ENCODE data around the gene RPL41. TPM values are rescaled to one million over a fixed set of nuclear protein-coding genes. Genes with fewer than 3 reads are reported as not detected.
A peak's percentile ranks its signal among the peaks of the same experiment; 100 is the strongest.

Gene RPL41
- total RNA-seq, 2 experiments from 2014 or later = 3,940 to 4,815 TPM

GRCh38 chr12:56158926-56159461 lies 42.6 kb downstream of the RPL41 start:
- Mint-ChIP-seq H3K36me3 (ENCODE audit: low read depth) (peaks cover 67% of the 10 kb centered on the region), H3K27ac (peak overlapping the region; percentile 93), H3K27me3 (no peaks in the 10 kb centered on the region), H3K9me3 (no peaks in the 10 kb centered on the region), H3K4me3 (peak overlapping the region; percentile 90), H3K4me1 (peaks cover 58% of the 10 kb centered on the region)
- CTCF ChIA-PET = interaction anchor here (0.5 to 10.3 kb wide), 5 partner anchors 30 to 42 kb away, joined by 3 to 80 read pairs (median 4); partner anchors contain the start of genes ESYT1, RPL41, SMARCC2 and ZC3H10
- POLR2A ChIA-PET = interaction anchor here (0.9 to 1.8 kb wide), 3 partner anchors 21 to 39 kb away, joined by 3 to 8 read pairs (median 5); partner anchors contain the start of gene ESYT1
- DNase-seq = peak; percentile 40

DNA sequence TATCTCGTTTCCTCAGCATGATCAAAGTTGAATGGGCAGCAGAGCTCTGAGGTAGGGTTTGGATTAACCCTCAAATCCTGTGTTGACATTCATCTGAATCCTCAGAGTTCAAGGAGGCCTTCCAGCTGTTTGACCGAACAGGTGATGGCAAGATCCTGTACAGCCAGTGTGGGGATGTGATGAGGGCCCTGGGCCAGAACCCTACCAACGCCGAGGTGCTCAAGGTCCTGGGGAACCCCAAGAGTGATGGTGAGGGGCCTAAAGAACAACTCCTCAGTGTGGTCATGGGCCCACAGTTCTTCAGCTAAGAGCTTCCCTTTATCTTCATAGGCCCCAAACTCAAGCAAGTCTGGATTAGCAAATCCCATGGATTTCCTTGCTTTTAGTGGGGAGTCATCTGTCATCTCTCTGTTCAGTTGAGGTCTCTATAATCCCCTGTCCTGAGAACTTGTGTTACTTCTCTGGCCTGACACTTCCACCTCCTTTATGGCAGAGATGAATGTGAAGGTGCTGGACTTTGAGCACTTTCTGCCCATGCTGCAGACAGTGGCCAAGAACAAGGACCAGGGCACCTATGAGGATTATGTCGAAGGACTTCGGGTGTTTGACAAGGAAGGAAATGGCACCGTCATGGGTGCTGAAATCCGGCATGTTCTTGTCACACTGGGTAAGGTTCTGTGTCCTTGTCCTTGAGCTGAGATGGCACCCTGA lies 43.2 kb downstream of the RPL41 start:
- Mint-ChIP-seq H3K36me3 (ENCODE audit: low read depth) (peaks cover 73% of the 10 kb centered on the region), H3K27ac (peak overlapping the region; percentile 93), H3K4me1 (peaks cover 57% of the 10 kb centered on the region), H3K27me3 (no peaks in the 10 kb centered on the region), H3K4me3 (peak overlapping the region; percentile 90), H3K9me3 (no peaks in the 10 kb centered on the region)
- POLR2A ChIA-PET = interaction anchor here (0.5 to 1.8 kb wide), 4 partner anchors 21 to 119 kb away, joined by 3 to 8 read pairs (median 4); partner anchors contain the start of genes ESYT1 and ZC3H10
- peak; percentile 25 for DNase-seq
- CTCF ChIA-PET = interaction anchor here (0.5 to 10.3 kb wide), 6 partner anchors 15 to 43 kb away, joined by 3 to 80 read pairs (median 4); partner anchors contain the start of genes ESYT1, RPL41, SMARCC2 and ZC3H10

DNA sequence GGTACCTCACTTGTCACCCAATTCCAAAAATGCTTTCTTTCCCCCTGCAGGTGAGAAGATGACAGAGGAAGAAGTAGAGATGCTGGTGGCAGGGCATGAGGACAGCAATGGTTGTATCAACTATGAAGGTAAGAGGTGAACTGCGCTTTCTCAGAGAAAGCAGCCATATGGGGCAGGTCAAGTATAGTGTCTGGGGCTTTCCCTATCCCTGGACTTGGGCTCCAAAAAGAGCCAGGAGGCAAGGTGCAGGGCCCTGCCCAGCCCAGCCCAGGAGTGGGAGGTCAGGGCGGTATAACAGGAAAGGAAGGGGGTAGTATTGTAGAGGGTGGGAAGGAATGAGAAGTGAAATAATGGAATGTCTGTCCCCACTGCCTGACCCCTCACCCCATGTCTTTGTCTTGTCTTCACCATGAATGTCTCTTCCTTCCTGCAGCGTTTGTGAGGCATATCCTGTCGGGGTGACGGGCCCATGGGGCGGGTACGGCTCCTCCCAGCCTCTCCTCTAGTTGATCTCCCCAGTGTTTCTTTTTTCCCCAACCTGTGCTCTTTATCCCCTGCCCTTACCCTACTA lies 43.8 kb downstream of the RPL41 start:
- H3K4me3 Mint-ChIP-seq = peak overlapping the region; percentile 90
- CTCF ChIA-PET = interaction anchor here (0.8 to 10.3 kb wide), 5 partner anchors 15 to 36 kb away, joined by 3 to 80 read pairs (median 5); partner anchors contain the start of gene SMARCC2
- H3K27ac Mint-ChIP-seq = peak overlapping the region; percentile 93
- H3K9me3 Mint-ChIP-seq = no peaks in the 10 kb centered on the region
- DNase-seq = peak; percentile 80
- H3K36me3 Mint-ChIP-seq (ENCODE audit: low read depth) = peaks cover 70% of the 10 kb centered on the region
- H3K27me3 Mint-ChIP-seq = no peaks in the 10 kb centered on the region
- POLR2A ChIA-PET = interaction anchor here (0.5 to 1.1 kb wide), 3 partner anchors 42 to 1677 kb away, joined by 4 to 5 read pairs (median 4); partner anchors contain the start of gene ZC3H10
- peaks cover 51% of the 10 kb centered on the region for H3K4me1 Mint-ChIP-seq

GRCh38 chr12:56160894-56161689 lies 44.7 kb downstream of the RPL41 start:
- ChIA-PET POLR2A (interaction anchor here (0.8 kb wide), 1 partner anchor 1676 kb away, joined by 4 read pairs; no protein-coding TSS in a partner anchor), CTCF (interaction anchor here (1.0 to 10.3 kb wide), 9 partner anchors 10 to 43 kb away, joined by 3 to 80 read pairs (median 6); partner anchors contain the start of genes MYL6B, SMARCC2 and ZC3H10)
- Mint-ChIP-seq H3K4me1 (peaks cover 45% of the 10 kb centered on the region), H3K27ac (peak overlapping the region; percentile 85), H3K9me3 (no peaks in the 10 kb centered on the region), H3K4me3 (peak overlapping the region; percentile 90), H3K27me3 (no peaks in the 10 kb centered on the region), H3K36me3 (ENCODE audit: low read depth) (peaks cover 70% of the 10 kb centered on the region)
- no peak for DNase-seq

- Mint-ChIP-seq H3K4me1 (peaks cover 45% of the 10 kb centered on the region), H3K36me3 (ENCODE audit: low read depth) (peaks cover 70% of the 10 kb centered on the region), H3K27me3 (no peaks in the 10 kb centered on the region), H3K27ac (peak overlapping the region; percentile 85), H3K9me3 (no peaks in the 10 kb centered on the region), H3K4me3 (peak overlapping the region; percentile 90)
- ChIA-PET CTCF (interaction anchor here (0.8 to 10.3 kb wide), 12 partner anchors 10 to 200 kb away, joined by 3 to 80 read pairs (median 6); partner anchors contain the start of genes ESYT1, MYL6B, RNF41 and SMARCC2), POLR2A (no interaction called here)
- no peak for DNase-seq
Measured at GRCh38 chr12:56161690-56162351, 45.4 kb downstream of the RPL41 start.

DNA sequence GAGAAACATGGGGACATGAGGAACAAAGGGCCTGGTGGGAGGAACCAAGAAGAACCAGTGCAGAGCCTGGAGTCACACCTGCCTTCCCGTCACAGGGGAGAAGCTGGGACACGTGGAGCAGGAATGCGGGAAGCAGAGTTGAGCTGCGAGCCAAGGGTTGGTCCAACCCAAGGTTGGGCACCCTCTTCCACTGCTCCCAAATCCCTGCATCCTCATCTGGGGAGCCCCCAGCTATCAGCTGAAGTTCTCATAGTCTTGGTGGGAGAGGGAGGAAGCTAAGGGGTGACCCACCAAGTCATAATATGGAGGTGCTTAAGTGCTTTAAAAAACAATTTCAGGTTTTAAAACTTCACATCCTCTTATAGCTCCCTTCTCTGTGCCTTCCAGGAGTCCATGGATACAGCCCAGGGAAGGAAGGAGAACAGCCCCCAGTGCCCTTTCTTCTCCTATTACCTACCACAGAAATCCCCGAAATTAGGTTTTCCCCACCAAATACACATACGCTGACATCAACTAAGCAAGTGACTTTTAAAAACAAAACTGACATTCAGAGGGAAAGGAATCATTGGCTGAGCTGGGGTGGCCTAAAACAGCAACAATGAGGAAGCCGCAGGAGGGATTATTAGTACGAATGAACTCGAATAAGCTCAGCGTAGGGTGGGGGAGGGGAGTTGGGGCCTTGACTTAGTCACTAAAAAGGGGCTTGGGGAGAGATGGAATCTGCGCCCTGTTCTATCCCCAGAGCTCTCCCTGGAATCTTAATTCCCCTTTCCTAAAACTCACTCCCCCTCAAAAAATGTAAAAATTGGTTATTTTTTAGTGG lies 46.2 kb downstream of the RPL41 start:
- Mint-ChIP-seq H3K9me3 (no peaks in the 10 kb centered on the region), H3K27me3 (no peaks in the 10 kb centered on the region), H3K4me1 (peaks cover 37% of the 10 kb centered on the region), H3K4me3 (no peak overlapping the region), H3K27ac (peak overlapping the region; percentile 73), H3K36me3 (ENCODE audit: low read depth) (peaks cover 70% of the 10 kb centered on the region)
- ChIA-PET CTCF (interaction anchor here (0.6 to 10.3 kb wide), 14 partner anchors 8 to 231 kb away, joined by 3 to 80 read pairs (median 4); partner anchors contain the start of genes ANKRD52, ESYT1, MYL6B and RNF41), POLR2A (interaction anchor here (0.6 kb wide), 1 partner anchor 482 kb away, joined by 3 read pairs; no protein-coding TSS in a partner anchor)
- no peak for DNase-seq

DNA sequence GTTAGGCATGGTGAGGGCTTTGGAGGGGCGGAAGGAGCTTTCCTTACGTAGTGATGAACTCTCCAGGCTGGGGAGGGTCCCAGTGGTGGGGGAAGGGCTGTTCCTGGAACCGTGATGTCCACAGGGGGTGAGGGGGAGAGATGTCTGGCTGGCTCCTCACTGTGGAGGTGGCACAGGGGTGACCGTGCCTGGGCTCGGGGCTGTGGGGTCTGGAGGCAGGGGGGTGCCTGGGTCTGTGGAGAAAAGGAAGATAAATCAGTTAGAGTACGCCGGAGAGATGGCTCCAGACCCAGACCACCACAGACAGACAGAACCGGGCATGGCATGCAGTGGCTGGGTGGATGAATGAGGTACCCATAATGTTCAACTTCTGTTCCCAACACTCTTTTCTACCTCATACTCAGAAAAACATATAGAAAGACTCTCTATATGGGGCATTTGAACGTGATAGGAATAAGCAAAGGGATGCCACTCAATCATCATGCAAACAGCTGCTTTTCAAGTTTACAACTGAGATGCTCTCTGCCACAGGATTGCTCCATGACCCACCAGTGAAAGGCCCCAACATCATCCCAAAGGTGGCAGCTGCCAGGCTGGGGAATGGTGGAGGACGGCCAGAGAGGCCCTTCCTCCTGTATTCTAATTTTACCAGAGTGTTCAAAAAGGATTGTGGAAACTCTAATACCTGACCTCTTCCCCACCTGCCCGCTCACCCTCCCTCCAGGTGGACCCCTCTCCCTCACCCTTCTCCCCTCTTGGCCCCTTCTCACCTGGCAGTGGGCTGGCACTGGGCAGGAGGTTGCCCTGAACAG lies 47.3 kb downstream of the RPL41 start:
- Mint-ChIP-seq H3K9me3 (no peaks in the 10 kb centered on the region), H3K27me3 (no peaks in the 10 kb centered on the region), H3K36me3 (ENCODE audit: low read depth) (peaks cover 69% of the 10 kb centered on the region)

DNA sequence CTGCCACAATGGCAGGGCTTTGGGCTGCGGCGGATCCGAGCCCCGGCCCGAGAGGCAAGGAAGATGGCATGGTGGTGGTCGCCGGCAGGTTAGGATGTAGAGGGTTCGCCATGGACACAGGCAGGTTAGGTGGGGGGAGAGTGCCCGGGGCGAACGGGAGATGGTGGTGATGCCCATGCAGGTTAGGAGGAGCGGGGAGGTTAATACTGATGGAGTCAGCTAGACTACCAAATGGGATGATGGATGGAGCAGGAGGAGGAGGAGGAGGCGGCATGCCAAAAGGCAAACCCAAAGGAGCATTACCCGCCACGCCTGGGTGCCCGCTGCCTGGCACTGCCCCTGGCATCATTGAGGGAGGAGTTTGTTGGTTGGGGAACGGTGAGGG lies 47.9 kb downstream of the RPL41 start:
- Mint-ChIP-seq H3K4me1 (peaks cover 33% of the 10 kb centered on the region), H3K4me3 (no peak overlapping the region), H3K27ac (no peak overlapping the region), H3K27me3 (no peaks in the 10 kb centered on the region), H3K36me3 (ENCODE audit: low read depth) (peaks cover 66% of the 10 kb centered on the region), H3K9me3 (no peaks in the 10 kb centered on the region)
- POLR2A ChIA-PET = no interaction called here
- DNase-seq = no peak
- CTCF ChIA-PET = interaction anchor here (1.5 to 10.3 kb wide), 2 partner anchors 11 to 25 kb away, joined by 6 to 80 read pairs; partner anchors contain the start of gene SMARCC2

More for the DNA sequence above, 47.3 kb downstream of the RPL41 start:
- Mint-ChIP-seq H3K4me3 (no peak overlapping the region), H3K4me1 (peaks cover 37% of the 10 kb centered on the region), H3K27ac (no peak overlapping the region)
- no peak for DNase-seq
- ChIA-PET POLR2A (no interaction called here), CTCF (interaction anchor here (1.0 to 10.3 kb wide), 10 partner anchors 9 to 58 kb away, joined by 3 to 80 read pairs (median 6); partner anchors contain the start of genes ESYT1, MYL6B, RNF41 and SMARCC2)

DNA sequence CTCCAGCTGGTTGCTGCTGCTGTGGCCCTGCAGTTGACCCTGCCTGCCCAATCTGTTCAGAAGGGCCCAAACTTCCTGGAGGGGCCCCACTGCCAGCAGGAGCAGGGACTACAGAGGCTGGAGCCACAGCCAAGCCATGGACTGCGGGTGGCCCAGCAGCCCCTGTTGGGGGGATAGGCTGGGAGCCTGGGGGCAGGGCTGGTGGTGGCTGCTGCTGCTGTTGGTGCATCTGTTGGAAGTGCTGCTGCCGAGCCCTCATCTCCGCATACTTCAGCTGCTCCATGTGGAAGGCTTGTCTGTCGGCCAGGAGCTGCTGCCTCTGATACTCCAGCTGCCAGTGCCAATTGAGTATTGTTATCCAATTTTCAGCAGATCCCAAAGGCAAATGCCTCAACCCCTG lies 48.9 kb downstream of the RPL41 start:
- Mint-ChIP-seq H3K27me3 (no peaks in the 10 kb centered on the region), H3K27ac (no peak overlapping the region), H3K9me3 (no peaks in the 10 kb centered on the region), H3K4me1 (peaks cover 22% of the 10 kb centered on the region), H3K36me3 (ENCODE audit: low read depth) (peaks cover 65% of the 10 kb centered on the region), H3K4me3 (no peak overlapping the region)
- POLR2A ChIA-PET = interaction anchor here (0.7 kb wide), 1 partner anchor 9 kb away, joined by 4 read pairs; no protein-coding TSS in a partner anchor
- no peak for DNase-seq
- CTCF ChIA-PET = interaction anchor here (0.6 to 10.3 kb wide), 6 partner anchors 10 to 587 kb away, joined by 4 to 80 read pairs (median 4); partner anchors contain the start of genes PRIM1, SMARCC2 and ZC3H10

Measured in activated CD4-positive, alpha-beta T cell treated with anti-CD3 and anti-CD28 coated beads, Interleukin-2, amount 10 ng/mL, durations not matched to agents 7 days and 5 days (primary cell).